SK-N-SH treated with all-trans-retinoic acid at 6 μM for 48 hours (cell line): ENCODE results near the gene ERI2.

ENCODE experiments used
- ATAC-seq: fragments of 200-7000 bp; cut with Tn5 transposase; 3 replicates; pipeline ENCODE4 v1.9.1; 2020; ENCODE audit warnings: mild to moderate bottlenecking, moderate library complexity
- ARNTL ChIP-seq: fragments of 450-650 bp; formaldehyde crosslinking; IDR thresholded peaks from 2 replicates; pipeline ENCODE4 v1.5.0; 2020; ENCODE audit warnings: low read depth, mild to moderate bottlenecking, moderate library complexity, borderline replicate concordance
- BACH2 ChIP-seq: fragments of 250-450 bp; sonication (Bioruptor Pico); IDR thresholded peaks from 2 replicates; pipeline ENCODE4 v1.9.0; 2021; ENCODE audit warnings: mild to moderate bottlenecking, borderline replicate concordance
- CREB5 ChIP-seq: fragments of 250-450 bp; sonication (Bioruptor Pico); IDR thresholded peaks from 2 replicates; pipeline ENCODE4 v1.5.1; 2020; ENCODE audit warnings: low read depth, mild to moderate bottlenecking, moderate library complexity
- CSDC2 ChIP-seq: fragments of 250-450 bp; sonication (Bioruptor Pico); IDR thresholded peaks from 2 replicates; pipeline ENCODE4 v1.5.0; 2020; ENCODE audit warnings: mild to moderate bottlenecking, moderate library complexity
- ESRRG ChIP-seq: fragments of 250-450 bp; sonication (Bioruptor Pico); IDR thresholded peaks from 2 replicates; pipeline ENCODE4 v1.6.1; 2021; ENCODE audit warnings: mild to moderate bottlenecking
- PATZ1 ChIP-seq: fragments of 250-450 bp; sonication (Bioruptor Pico); IDR thresholded peaks from 2 replicates; pipeline ENCODE4 v1.8.0; 2020; ENCODE audit warnings: mild to moderate bottlenecking, moderate library complexity, borderline replicate concordance
- POU6F1 ChIP-seq: fragments of 250-450 bp; sonication (Bioruptor Pico); IDR thresholded peaks from 2 replicates; pipeline ENCODE4 v1.8.0; 2021; ENCODE audit warnings: low read depth, mild to moderate bottlenecking, moderate library complexity, borderline replicate concordance
- PPARA ChIP-seq: fragments of 250-450 bp; sonication (Bioruptor Pico); IDR thresholded peaks from 2 replicates; pipeline ENCODE4 v1.5.0; 2020; ENCODE audit warnings: mild to moderate bottlenecking, borderline replicate concordance
- RARB ChIP-seq: fragments of 250-450 bp; sonication (Bioruptor Pico); IDR thresholded peaks from 2 replicates; pipeline ENCODE4 v1.8.0; 2021; ENCODE audit warnings: mild to moderate bottlenecking, moderate library complexity
- SNAI2 ChIP-seq: fragments of 250-450 bp; sonication (Bioruptor Pico); IDR thresholded peaks from 2 replicates; pipeline ENCODE4 v1.5.0; 2020; ENCODE audit warnings: mild to moderate bottlenecking, moderate library complexity
- TCF4 ChIP-seq: fragments of 250-450 bp; sonication (Bioruptor Pico); IDR thresholded peaks from 2 replicates; pipeline ENCODE4 v1.8.0; 2021; ENCODE audit warnings: mild to moderate bottlenecking, moderate library complexity, borderline replicate concordance
- TSHZ2 ChIP-seq: fragments of 250-450 bp; sonication (Bioruptor Pico); IDR thresholded peaks from 2 replicates; pipeline ENCODE4 v1.5.0; 2020; ENCODE audit warnings: mild to moderate bottlenecking, moderate library complexity
- ZFP3 ChIP-seq: fragments of 250-450 bp; sonication (Bioruptor Pico); IDR thresholded peaks from 2 replicates; pipeline ENCODE4 v1.5.0; 2020; ENCODE audit warnings: mild to moderate bottlenecking, moderate library complexity
- ZFP30 ChIP-seq: fragments of 450-650 bp; formaldehyde crosslinking; IDR thresholded peaks from 2 replicates; pipeline ENCODE4 v1.5.0; 2022; ENCODE audit warnings: mild to moderate bottlenecking, moderate library complexity
- ZNF565 ChIP-seq: fragments of 450-650 bp; formaldehyde crosslinking; conservative IDR thresholded peaks from 2 replicates; pipeline ENCODE4 v1.5.0; 2020; ENCODE audit warnings: low read depth, mild to moderate bottlenecking, moderate library complexity
- ZNF70 ChIP-seq: fragments of 450-650 bp; formaldehyde crosslinking; IDR thresholded peaks from 2 replicates; pipeline ENCODE4 v1.5.0; 2020; ENCODE audit warnings: mild to moderate bottlenecking, moderate library complexity

Gene ERI2

GRCh38 chr16:20781697-20782096 lies 24.6 kb downstream of the ERI2 start:
- TF ChIP-seq CREB5 (CRISPR knock-in tag) (no peak), ZNF565 (CRISPR knock-in tag) (no peak), SNAI2 (no peak), BACH2 (no peak), PATZ1 (no peak)
- ATAC-seq = no peak

- TF ChIP-seq PPARA (CRISPR knock-in tag) (no peak), CSDC2 (CRISPR knock-in tag) (no peak), ZNF70 (no peak), ARNTL (CRISPR knock-in tag) (no peak), TSHZ2 (no peak)
- ATAC-seq = peak; percentile 99
These were observed 31.4 kb downstream of the ERI2 start for GRCh38 chr16:20774703-20775362.

- ATAC-seq = no peak
- TF ChIP-seq CSDC2 (CRISPR knock-in tag) = no peak
- TF ChIP-seq PATZ1 = no peak
- TF ChIP-seq ARNTL (CRISPR knock-in tag) = no peak
- no peak for TF ChIP-seq PPARA (CRISPR knock-in tag)
- TF ChIP-seq ESRRG (CRISPR knock-in tag) = no peak
- TF ChIP-seq ZFP30 (CRISPR knock-in tag) = no peak
- TF ChIP-seq SNAI2 = no peak
- TF ChIP-seq POU6F1 (CRISPR knock-in tag) = no peak
- no peak for TF ChIP-seq ZNF565 (CRISPR knock-in tag)
- no peak for TF ChIP-seq BACH2
- no peak for TF ChIP-seq TCF4
- no peak for TF ChIP-seq ZFP3
- TF ChIP-seq TSHZ2 = no peak
- TF ChIP-seq ZNF70 = no peak
- no peak for TF ChIP-seq RARB (CRISPR knock-in tag)
These were observed 32.6 kb downstream of the ERI2 start for GRCh38 chr16:20773679-20774078.
